NCI-H345 (cell line): ENCODE results near the gene RPS19BP1.
A peak's percentile ranks its signal among the peaks of the same experiment; 100 is the strongest.

Source experiments
- DNase-seq: peaks from one replicate; lab custom pipeline; 2025; lab: John Stamatoyannopoulos, UW

Gene RPS19BP1

DNA sequence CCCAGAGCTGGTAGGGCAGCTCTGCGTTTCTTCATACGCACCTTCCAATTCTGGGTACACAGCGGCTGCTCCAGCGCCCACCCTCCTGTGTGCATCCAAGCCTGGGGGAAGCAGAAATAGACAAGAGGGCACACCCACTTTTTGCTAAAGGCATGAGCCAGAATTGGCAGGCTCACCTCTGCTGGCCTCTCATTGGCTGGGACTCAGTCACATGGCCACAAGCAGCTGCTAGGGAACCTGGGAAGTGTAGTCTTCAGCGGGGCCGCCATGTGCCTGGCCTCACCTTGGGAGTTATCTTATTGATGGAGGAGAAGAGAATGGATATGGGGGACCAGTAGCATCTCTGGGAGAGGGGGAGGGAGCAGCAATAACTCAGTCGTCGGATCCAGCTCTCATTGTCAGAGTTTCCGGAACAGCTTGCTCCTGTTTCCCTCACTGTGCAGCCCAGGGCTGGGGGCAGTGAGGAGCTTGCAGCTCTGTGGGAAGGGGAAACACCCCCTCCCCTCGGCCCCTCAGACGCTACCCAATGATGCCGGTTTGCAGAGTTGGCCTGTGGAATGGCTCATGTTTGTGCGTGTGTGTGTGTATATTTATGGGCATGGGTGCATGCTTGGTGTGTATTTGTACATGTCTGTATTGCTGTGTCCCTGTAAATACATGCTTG lies 42.3 kb downstream of the RPS19BP1 start:
- DNase-seq, result peak; percentile 37

DNA sequence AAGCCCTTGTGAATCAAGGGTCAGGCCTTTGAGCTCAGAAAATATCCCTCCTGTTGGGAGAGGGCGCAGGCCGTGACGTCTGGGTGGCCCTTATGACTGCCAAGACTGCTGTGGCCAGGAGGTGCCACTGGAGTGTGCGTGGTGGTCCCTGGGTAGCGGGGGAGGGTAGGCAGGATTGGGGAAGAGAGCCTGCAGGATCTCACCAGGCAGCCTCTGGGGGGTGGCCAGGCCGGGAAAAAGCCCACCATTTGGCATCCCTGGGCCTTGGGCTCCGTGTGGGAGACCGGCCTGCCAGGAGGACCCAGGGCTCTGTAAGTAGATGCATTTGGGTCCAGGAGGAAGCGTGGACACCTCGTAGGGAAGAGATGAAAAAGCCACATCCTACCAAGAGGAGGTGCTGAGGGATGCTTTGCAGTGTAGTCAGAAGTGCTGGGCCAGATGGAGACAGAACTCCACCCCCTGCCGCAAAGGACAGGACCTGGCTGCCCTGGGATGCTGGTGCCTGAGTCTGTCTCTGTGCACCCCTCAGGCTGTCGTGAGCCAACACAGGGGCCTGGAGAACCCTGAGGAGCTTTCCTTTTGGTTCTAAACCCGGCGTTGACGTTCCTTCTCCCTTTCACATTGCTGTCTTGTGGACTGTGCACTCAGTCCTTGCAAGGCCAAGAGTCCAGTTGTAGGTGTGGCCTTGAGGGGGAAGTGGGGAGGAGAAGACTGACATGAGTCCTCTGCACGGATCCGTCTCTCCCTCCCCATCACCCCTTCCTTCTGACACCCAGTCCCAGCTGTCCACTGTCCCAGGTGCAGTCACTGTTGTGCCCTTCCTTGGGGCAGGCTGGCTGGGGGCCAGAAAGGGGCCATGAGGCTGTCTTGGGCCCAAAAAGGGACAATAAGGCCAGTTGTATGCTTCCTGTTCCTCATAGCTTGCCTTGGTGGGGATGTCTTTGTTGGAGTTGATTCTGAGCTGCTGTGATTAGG lies 43.2 kb downstream of the RPS19BP1 start:
- DNase-seq, result no peak

GRCh38 chr22:39488563-39489083 lies 43.9 kb downstream of the RPS19BP1 start:
- DNase-seq, result no peak

GRCh38 chr22:39487826-39488520 lies 44.6 kb downstream of the RPS19BP1 start:
- no peak for DNase-seq

DNA sequence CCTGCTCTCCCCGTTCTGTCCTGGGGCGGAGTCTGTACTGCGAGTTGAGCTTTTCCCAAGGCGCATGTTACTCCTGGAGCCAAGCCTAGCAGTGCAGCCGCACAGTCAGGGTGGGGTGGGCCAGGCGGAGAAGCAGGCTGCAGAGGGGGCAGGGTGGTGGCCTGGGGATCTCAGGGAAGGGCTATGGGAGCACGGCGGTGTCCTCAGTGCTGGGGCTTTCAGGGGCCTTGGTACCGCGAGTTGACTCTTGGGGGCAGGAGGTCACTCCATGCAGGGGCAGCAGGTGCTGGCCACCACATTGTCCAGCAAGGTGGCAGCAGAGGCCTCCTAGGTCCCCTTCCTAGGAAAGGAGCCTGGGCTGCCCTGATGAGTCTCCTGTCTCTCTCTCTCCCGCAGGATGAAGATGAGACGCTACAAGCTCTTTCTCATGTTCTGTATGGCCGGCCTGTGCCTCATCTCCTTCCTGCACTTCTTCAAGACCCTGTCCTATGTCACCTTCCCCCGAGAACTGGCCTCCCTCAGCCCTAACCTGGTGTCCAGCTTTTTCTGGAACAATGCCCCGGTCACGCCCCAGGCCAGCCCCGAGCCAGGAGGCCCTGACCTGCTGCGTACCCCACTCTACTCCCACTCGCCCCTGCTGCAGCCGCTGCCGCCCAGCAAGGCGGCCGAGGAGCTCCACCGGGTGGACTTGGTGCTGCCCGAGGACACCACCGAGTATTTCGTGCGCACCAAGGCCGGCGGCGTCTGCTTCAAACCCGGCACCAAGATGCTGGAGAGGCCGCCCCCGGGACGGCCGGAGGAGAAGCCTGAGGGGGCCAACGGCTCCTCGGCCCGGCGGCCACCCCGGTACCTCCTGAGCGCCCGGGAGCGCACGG lies 45.4 kb downstream of the RPS19BP1 start:
- DNase-seq, result no peak

DNA sequence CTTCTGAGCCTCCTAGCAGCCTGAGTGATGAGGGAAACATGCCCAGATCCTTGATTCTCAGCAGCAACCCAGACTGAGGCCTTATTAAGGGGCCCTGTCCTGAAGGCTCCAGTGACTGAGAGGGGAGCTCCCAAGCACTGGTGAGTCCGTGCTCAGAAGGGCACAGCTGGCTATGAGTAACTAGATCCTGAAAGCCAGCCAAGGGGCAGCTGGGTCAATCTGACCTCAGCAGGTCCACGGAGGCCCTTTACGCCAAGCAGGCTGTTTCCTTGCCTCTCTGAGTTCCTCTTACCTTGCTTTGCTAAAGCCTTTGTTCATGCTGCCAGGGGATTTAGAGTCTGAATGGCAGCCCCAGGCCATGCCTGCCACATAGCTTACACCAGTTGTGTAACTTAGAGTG lies 49.8 kb downstream of the RPS19BP1 start:
- DNase-seq, result no peak

DNA sequence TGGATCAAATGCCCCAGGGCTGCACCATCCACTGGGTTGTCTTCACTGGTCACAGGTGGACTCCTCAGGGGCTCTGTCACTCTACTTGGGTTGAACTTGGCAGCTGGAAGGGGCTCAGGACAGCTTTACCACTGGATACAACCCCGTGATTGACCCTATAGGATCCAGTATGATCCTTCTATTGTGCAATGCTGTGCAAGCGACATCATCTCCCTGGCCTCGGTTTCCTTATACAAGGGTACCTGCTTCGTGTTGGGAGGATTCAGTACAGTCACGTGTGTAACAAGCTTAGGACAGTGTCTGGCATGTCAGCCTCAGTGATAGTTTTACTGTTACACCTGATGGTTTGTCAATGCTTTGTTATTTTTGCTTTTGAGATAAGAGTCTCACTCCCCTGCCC lies 51.0 kb downstream of the RPS19BP1 start:
- no peak for DNase-seq

GRCh38 chr22:39481054-39481453 lies 51.5 kb downstream of the RPS19BP1 start:
- no peak for DNase-seq

GRCh38 chr22:39480557-39480956 lies 52.0 kb downstream of the RPS19BP1 start:
- DNase-seq, result no peak

DNA sequence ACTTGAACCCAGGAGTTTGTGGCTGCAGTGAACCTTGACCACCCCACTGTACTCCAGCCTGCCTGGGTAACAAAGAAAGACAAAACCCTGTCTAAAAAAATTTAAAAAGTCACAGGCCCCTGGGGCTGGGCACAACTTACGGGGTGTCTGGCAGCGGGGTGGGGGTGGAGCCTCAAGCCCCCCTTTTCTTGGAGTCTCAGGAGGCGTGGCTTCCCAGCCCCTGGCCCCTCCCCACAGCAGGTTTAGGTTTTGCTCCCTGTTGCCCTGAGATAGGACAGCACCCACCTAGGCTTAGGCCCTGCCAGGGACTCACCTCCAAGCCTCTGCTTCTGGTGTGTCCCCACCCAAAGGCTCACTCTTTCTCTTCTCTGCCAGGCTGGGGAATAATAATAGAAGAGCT lies 53.3 kb downstream of the RPS19BP1 start:
- no peak for DNase-seq
